Measurements from ENCODE around the gene USP32. TPM values are rescaled to one million over a fixed set of nuclear protein-coding genes. Genes with fewer than 3 reads are reported as not detected.

USP32 gene
- total and polyA plus RNA-seq, 2 of the 8 experiments (the other 6 are each of a cell fraction or from before 2014, with no cell fraction given): 29.6 to 112 TPM

DNA sequence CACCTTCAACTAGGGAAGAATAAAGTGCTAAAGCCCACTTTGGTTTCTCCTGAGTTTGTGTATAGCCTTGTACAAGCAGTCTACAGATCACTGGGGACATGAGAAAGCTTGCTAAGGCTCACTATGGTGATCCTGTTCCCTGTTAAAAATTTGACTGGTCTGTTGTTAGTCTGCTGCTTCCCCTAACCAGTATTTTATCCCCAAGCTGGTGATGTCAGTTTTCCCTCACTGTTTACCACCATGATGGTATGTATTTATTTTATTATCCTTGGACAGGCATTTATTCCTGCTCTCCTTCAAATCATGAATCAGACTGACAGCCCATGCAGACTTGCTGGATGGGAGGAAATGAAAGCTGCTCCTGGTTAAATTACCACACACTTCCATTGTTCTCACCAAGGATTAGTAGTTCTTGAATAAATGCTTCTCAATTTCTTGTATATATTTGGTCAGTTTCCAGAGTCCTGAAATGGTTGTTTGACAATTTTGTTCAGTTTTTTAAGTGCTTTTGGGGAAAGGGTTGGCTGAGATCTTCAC lies 142.6 kb downstream of the USP32 start:
- DNase-seq (ENCODE audit: low read depth in 1 of 2, low spot score in 2 of 2): no peak
- Histone ChIP-seq H4K20me1 (replicated peaks in 1 of 2; ENCODE audit: control insufficient read depth in 1 of 2, insufficient read depth in 2 of 2, low read length in 2 of 2) (no peaks in the 10 kb centered on the region), H3K18ac (ENCODE audit: extremely low read depth, low read length) (no peak overlapping the region), H2AK5ac (ENCODE audit: low read depth, low read length) (no peak overlapping the region), H3K23me2 (ENCODE audit: low read depth, low read length) (no peaks in the 10 kb centered on the region), H4K5ac (ENCODE audit: insufficient read length, low read depth, low read length) (no peak overlapping the region), H3K14ac (ENCODE audit: insufficient read length) (no peak overlapping the region), H3K27ac (ENCODE audit: low read depth, low read length) (no peak overlapping the region), H3K79me1 (ENCODE audit: low read depth, low read length) (no peaks in the 10 kb centered on the region), H3K79me2 (ENCODE audit: control insufficient read depth in 1 of 2, insufficient read depth in 2 of 2, low read length in 2 of 2) (no peaks in the 10 kb centered on the region), H3K27me3 (replicated peaks in 1 of 4; ENCODE audit: control insufficient read depth in 3 of 4, extremely low read depth in 1 of 4, insufficient read depth in 3 of 4, low read length in 3 of 4) (no peaks in the 10 kb centered on the region), H2AFZ (ENCODE audit: low read length) (no peak overlapping the region), H2BK20ac (ENCODE audit: low read length) (no peak overlapping the region), H3K4me2 (ENCODE audit: insufficient read depth in 1 of 2, low read depth in 2 of 2, low read length in 2 of 2) (no peak overlapping the region), H3K4me1 (replicated peaks in 1 of 4; ENCODE audit: control insufficient read depth in 3 of 4, insufficient read depth in 4 of 4, low read length in 3 of 4) (no peaks in the 10 kb centered on the region), H2BK12ac (ENCODE audit: low read depth, low read length) (no peak overlapping the region), H3K9ac (replicated peaks in 1 of 4; ENCODE audit: extremely low read depth in 1 of 4, low read depth in 3 of 4, low read length in 3 of 4) (no peak overlapping the region), H3K36me3 (ENCODE audit: control insufficient read depth in 2 of 4, insufficient read depth in 4 of 4, low read length in 3 of 4) (peaks cover 0 to 25% (median 11%) of the 10 kb centered on the region in 4 experiments; a peak in 5 of 8 replicates), H3K56ac (replicated peaks; ENCODE audit: insufficient read length, low read depth, low read length) (no peak overlapping the region), H3K9me3 (ENCODE audit: insufficient read depth in 2 of 2, low read depth in 1 of 2, low read length in 1 of 2) (no peaks in the 10 kb centered on the region), H3K4ac (replicated peaks; ENCODE audit: insufficient read length, low read depth, low read length) (no peak overlapping the region), H4K8ac (ENCODE audit: extremely low read depth, insufficient read depth, low read length) (no peak overlapping the region), H2BK15ac (ENCODE audit: low read length) (no peak overlapping the region), H2BK5ac (ENCODE audit: low read depth, low read length) (no peak overlapping the region), H3K4me3 (ENCODE audit: extremely low read depth in 1 of 4, insufficient read depth in 2 of 4, low read depth in 3 of 4, low read length in 4 of 4) (no peak overlapping the region), H2BK120ac (replicated peaks; ENCODE audit: low read depth, low read length) (no peak overlapping the region), H3K23ac (ENCODE audit: insufficient read length) (no peak overlapping the region), H4K91ac (replicated peaks; ENCODE audit: insufficient read length, low read length) (no peak overlapping the region)
- TF ChIP-seq, protein P1, sequence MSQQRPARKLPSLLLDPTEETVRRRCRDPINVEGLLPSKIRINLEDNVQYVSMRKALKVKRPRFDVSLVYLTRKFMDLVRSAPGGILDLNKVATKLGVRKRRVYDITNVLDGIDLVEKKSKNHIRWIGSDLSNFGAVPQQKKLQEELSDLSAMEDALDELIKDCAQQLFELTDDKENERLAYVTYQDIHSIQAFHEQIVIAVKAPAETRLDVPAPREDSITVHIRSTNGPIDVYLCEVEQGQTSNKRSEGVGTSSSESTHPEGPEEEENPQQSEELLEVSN (IDR thresholded peaks at IDR 0.05): no peak
- no peak for TF ChIP-seq SP1 (IDR thresholded peaks at IDR 0.05; ENCODE audit: low read depth, low read length)
- TF ChIP-seq NRF1 (IDR thresholded peaks at IDR 0.05; ENCODE audit: low read depth, low read length): no peak
- TF ChIP-seq CREB1 (IDR thresholded peaks at IDR 0.05): no peak
- POLR2A ChIA-PET (ENCODE audit: partially characterized antibody): no interaction called here
- FAIRE-seq: no peak
- CTCF ChIA-PET (ENCODE audit: partially characterized antibody): no interaction called here
